ENCODE data around the gene DLG5. TPM values are rescaled to one million over a fixed set of nuclear protein-coding genes. Genes with fewer than 3 reads are reported as not detected.

Gene DLG5
- total RNA-seq, 3 donors from 2014 or later = 28.9 to 78.3 (median 35.1) TPM

DNA sequence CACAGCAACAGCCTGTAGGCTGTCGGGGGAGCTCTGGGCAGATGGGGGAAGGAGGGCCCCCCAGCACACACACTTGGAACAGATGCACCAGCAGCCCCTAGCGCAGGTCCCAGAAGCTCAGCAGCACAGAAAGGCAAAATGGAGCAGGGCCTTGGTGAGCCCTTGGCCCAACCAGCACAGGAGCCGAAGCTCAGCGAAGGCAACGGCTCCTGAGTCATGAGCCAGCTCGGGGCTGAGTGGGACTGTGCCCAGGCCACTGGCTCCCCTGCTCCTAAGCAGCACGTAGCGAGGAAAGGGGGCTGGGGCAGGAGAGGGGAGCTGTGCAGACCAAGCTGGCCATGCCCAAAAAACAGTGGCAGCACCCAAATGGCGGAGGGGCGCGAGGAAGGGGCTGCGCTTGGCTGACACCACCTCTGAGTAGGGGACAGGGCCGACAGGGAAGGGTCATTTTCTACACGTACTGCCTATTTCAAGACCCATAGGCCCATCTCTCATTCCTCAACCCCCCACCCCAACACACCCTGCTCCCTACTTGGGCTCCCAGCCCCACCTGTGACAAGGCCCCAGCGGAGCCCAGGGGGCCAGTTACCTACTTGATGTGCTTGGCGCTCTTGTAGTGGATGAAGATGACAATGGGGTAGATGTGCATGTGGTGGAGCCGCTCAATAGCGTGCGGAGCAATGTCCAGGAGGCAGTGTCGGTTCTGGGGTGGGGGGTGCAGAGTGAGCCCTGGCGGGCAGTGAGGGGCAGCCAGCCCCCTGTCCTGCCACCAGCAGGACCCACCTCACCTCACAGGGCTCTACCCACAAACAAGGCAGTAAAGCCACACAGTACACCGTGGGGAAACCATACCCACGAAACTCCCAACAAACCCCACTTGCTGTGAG is 132.1 kb downstream of the DLG5 start:
- no peak for ATAC-seq
- H3K36me3 ChIP-seq (ENCODE audit: low read depth) = no peaks in the 10 kb centered on the region

DNA sequence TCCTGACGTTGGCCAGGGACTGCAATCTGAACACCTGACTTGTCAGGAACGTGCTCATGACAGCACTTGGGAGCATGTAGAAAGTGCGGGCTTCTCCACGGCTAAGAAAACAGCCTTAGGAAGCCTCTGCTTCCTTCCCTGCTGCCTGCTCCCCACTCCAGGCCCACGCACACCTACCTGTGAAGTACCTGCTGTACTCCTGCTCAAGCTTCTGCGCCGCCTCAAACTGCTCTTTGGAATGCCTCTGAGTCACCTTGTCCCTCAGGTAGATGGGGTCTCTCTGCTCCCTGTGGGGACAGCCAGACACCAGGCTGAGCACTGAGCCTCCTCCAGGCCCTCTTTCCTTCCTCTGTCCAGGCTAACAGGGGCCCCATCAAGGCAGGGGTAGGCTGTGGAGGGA is 132.7 kb downstream of the DLG5 start:
- TF ChIP-seq, protein P1, sequence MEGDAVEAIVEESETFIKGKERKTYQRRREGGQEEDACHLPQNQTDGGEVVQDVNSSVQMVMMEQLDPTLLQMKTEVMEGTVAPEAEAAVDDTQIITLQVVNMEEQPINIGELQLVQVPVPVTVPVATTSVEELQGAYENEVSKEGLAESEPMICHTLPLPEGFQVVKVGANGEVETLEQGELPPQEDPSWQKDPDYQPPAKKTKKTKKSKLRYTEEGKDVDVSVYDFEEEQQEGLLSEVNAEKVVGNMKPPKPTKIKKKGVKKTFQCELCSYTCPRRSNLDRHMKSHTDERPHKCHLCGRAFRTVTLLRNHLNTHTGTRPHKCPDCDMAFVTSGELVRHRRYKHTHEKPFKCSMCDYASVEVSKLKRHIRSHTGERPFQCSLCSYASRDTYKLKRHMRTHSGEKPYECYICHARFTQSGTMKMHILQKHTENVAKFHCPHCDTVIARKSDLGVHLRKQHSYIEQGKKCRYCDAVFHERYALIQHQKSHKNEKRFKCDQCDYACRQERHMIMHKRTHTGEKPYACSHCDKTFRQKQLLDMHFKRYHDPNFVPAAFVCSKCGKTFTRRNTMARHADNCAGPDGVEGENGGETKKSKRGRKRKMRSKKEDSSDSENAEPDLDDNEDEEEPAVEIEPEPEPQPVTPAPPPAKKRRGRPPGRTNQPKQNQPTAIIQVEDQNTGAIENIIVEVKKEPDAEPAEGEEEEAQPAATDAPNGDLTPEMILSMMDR (IDR thresholded peaks at IDR 0.05) = no peak
- Histone ChIP-seq H3K4me3 (no peak overlapping the region), H3K9me3 (no peaks in the 10 kb centered on the region), H3K4me1 (ENCODE audit: low read depth) (no peaks in the 10 kb centered on the region), H3K36me3 (ENCODE audit: low read depth) (no peaks in the 10 kb centered on the region)
- ATAC-seq (no peak), DNase-seq (no peak)
- intact Hi-C loops (cut with DNase I, micrococcal nuclease) = no loop called here

More for the DNA sequence above, 132.1 kb downstream of the DLG5 start:
- H3K4me3 ChIP-seq = no peak overlapping the region
- no peak for DNase-seq
- TF ChIP-seq, protein P1 (IDR thresholded peaks at IDR 0.05) = no peak
- no peaks in the 10 kb centered on the region for H3K9me3 ChIP-seq
- H3K4me1 ChIP-seq (ENCODE audit: low read depth) = no peaks in the 10 kb centered on the region
- intact Hi-C loops (cut with DNase I, micrococcal nuclease) = no loop called here

DNA sequence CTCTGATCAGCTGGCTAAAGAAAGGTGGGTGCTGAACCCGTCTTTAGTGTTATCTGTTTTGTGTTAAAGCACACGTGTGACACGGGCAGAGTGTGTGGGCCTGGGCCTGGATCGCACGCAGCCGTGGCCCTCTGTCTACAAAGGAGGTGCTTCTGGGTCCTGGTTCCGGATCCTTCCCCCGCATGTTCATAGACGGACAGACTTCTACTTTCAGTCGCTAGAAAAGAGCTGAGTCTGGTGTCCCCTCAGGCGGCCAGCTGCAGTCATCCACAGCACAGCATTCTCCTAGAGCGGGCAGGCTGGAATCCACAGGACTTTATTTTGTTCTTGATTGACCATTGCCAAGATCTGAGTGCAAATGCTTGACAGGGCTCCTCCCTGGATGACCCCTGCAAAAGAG is 134.4 kb downstream of the DLG5 start:
- no peak for DNase-seq
- intact Hi-C loops (cut with DNase I, micrococcal nuclease) = no loop called here

DNA sequence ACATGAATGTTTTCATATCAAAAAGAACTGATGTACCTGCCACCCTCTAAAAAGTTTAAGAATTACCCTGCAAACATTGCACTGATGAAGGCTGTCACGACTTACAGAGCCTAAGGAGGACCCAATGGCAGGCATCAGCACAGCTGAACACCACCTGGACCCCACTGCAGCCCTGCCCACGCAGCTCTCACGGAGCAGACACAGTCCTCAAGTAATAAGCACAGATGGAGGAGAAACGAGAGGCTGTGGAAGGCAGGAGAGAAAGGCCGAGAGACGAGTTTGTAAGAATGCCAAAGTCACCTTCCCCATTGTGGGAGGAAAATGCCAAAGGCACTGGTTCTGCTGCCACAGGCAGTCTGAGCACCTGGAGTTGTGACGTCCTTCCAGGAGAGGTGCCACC is 135.0 kb downstream of the DLG5 start:
- Histone ChIP-seq H3K36me3 (ENCODE audit: low read depth) (no peaks in the 10 kb centered on the region), H3K4me3 (no peak overlapping the region), H3K9me3 (no peaks in the 10 kb centered on the region), H3K4me1 (ENCODE audit: low read depth) (no peaks in the 10 kb centered on the region)
- intact Hi-C loops (cut with DNase I, micrococcal nuclease) = no loop called here
- no peak for ATAC-seq
- DNase-seq = no peak
- TF ChIP-seq, protein P1 (IDR thresholded peaks at IDR 0.05) = no peak

More for the DNA sequence above, 134.4 kb downstream of the DLG5 start:
- no peaks in the 10 kb centered on the region for H3K4me1 ChIP-seq (ENCODE audit: low read depth)
- TF ChIP-seq, protein P1 (IDR thresholded peaks at IDR 0.05) = no peak
- no peak overlapping the region for H3K4me3 ChIP-seq
- no peaks in the 10 kb centered on the region for H3K9me3 ChIP-seq
- no peaks in the 10 kb centered on the region for H3K36me3 ChIP-seq (ENCODE audit: low read depth)
- ATAC-seq = no peak

DNA sequence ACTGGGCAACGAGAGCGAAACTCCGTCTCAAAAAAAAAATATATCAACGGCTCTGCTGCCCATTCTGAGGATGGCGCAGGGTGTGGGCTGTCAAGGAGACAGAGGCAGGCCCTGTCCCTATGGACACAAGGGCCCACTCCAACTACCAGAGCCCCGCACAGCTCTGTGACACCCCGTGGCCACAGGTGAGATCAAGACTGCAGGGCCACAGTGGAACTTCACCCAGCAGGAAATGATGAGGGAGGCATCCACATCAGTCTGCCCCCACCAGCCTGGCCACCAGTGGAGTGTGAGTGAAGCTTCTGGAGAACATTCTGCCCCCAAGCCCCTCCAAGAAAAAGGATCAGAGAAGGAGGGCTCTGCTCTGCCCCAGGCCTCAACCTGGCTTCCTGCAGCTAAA is 136.7 kb downstream of the DLG5 start:
- DNase-seq = no peak
- Histone ChIP-seq H3K9me3 (no peaks in the 10 kb centered on the region), H3K36me3 (ENCODE audit: low read depth) (no peaks in the 10 kb centered on the region), H3K4me1 (ENCODE audit: low read depth) (no peaks in the 10 kb centered on the region), H3K4me3 (no peak overlapping the region)
- intact Hi-C loops (cut with DNase I, micrococcal nuclease) = no loop called here
- TF ChIP-seq, protein P1 (IDR thresholded peaks at IDR 0.05) = no peak
- no peak for ATAC-seq

All from mucosa of descending colon (tissue), 3 donors.